Measurements from ENCODE around the gene RNASEH2A.

DNA sequence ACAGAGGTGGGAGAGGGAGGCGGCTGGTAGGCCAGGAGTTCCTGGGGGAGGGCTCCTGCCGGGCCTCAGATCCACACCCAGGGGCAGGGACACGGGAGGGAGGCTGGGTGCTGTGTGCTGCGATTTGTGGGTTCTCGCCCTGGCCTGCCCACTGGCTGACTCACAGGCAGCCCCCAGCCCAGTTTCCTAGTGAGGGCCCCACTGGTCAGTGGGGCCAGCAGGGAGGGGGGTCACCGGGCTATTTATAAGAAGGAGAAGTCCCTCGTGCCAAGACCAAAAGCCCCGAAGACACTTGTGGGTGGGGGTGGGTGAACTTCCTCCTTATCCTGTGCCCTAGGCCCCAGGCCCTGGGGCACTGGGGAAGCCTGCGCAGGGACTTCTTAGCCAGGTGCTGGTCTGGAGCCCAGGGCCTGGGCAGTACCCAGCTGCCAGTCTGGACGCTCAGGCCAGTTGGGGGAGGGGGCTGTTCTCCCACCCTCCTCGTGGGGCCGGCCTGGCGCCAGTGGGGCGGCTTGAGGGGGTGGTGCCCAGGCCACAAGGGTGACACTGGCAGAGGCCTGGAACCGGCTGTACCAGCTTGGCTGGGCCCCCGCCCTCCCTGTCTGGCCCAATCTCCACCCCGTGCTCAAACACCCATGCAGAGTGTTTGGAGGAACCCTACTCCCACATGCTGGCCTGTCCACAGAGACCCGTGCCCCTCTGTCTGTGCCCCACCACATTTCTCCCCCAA is 20.1 kb upstream of the RNASEH2A start:
- TF ChIP-seq EZH2phosphoT487 (IDR thresholded peaks at IDR 0.05; ENCODE audit: insufficient read depth, low read depth) (no peak), EZH2 (IDR thresholded peaks at IDR 0.05; ENCODE audit: insufficient read depth, poor library complexity, severe bottlenecking) (no peak)
